GM21825 (cell line): ENCODE measurements around the gene ASIC1.

Source experiments
- ATAC-seq: cut with Tn5 transposase; IDR thresholded peaks from one replicate; pipeline ENCODE4 v1.9.1; 2021; ENCODE audit warnings: mild to moderate bottlenecking, moderate library complexity; ENCODE audit not compliant: unreplicated experiment

ASIC1 gene

GRCh38 chr12:50040657-50041056 lies 16.7 kb upstream of the ASIC1 start:
- no peak for ATAC-seq

DNA sequence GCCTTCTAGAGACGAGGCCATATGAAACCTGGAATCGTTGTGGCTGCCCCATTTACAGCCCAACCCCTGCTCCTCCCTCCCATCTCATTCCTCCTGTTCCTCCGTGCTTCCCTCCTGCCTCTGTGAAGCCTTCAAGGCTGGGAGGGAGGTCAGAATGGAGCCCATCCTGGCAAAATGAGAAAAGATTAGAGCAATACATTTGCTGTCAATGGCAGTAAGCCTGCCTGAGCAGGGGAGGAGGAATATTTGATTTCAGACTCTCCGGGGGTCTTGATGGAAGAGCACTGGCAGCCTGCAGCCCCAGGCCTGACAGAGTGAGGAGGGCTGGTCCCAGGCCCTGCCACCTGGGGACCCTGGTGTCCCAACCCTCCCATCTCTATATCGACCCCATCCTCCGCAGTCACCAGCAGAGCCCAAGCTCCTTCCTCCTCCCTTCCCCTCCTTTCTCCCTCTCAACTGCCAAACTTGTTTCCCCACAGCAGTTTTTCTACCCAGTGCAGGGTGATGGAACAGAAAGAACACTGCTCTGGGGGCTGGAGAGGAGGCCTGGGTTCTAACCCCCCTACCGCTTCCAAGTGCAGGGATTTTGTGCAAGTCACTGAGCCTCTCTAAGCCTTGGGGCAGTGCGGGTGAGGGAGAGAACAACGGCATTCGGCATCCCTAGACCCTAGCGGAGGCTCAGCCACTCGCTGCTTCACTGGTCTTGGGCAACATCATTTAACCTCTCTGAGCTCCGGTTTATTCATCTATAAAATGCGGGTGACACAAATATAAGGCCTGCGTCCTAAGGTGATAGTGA lies 16.1 kb upstream of the ASIC1 start:
- ATAC-seq = no peak

- no peak for ATAC-seq
Observed at GRCh38 chr12:50041962-50042361, 15.4 kb upstream of the ASIC1 start.

DNA sequence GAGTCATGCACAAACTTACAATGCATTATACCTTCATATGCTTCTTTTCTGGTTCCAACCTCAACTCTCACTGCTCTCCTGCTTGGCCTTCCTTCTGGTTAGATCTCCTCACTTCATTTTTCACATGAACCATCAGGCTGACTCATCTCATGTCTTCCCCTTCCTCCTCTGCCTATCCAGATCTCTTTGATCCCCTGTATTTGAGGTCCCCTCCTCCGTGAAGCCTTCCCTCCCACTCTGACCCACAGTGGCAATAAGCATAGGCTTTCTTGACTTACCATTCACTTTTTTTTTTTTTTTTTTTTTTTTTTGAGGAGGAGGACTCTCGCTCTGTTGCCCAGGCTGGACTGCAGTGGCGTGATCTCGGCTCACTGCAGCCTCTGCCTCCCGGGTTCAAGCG lies 14.7 kb upstream of the ASIC1 start:
- no peak for ATAC-seq

- no peak for ATAC-seq
Observed at GRCh38 chr12:50043308-50043707, 14.1 kb upstream of the ASIC1 start.

- ATAC-seq = no peak
Observed at GRCh38 chr12:50043854-50044253, 13.5 kb upstream of the ASIC1 start.

DNA sequence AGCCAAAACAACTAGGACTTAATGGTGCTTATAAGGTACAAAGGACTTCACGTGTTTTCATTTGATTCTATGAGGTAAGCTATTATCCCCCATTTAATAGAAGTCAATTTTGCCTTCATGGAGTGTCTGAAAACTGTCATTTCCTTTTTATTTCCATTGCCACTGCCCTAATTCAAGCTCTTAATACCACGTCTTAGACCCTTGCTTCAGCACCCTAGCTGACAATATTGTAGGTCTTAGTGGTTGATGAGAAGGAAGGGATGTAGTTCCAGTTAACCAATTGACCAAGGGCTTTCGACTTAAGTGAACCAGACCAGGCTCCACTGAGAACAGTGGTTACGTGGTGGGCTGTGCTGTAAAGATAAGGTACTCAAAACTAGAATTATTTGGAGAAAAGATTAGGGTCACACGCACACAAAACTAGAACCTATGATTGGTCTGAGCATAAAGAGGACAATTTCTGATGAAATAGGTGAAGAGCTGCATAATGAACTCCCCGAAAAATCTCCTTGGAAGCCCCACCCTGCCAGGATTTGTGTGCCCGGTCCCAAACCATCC lies 9.6 kb upstream of the ASIC1 start:
- ATAC-seq = no peak

- ATAC-seq = no peak
Observed at GRCh38 chr12:50049254-50050118, 7.9 kb upstream of the ASIC1 start.

DNA sequence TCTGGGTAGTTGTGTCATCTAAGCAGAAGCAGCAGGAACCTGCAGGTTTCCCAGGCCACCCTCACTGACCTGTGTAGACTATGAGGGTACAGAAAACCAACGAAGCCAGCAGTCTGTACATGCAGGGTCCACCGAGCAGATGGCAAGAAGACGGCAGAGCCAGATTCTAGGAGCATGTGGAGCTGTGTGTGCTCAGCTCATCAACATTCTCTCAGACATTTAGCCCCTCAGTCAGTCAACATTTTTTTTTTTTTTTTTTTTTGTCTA lies 7.3 kb upstream of the ASIC1 start:
- ATAC-seq = no peak

DNA sequence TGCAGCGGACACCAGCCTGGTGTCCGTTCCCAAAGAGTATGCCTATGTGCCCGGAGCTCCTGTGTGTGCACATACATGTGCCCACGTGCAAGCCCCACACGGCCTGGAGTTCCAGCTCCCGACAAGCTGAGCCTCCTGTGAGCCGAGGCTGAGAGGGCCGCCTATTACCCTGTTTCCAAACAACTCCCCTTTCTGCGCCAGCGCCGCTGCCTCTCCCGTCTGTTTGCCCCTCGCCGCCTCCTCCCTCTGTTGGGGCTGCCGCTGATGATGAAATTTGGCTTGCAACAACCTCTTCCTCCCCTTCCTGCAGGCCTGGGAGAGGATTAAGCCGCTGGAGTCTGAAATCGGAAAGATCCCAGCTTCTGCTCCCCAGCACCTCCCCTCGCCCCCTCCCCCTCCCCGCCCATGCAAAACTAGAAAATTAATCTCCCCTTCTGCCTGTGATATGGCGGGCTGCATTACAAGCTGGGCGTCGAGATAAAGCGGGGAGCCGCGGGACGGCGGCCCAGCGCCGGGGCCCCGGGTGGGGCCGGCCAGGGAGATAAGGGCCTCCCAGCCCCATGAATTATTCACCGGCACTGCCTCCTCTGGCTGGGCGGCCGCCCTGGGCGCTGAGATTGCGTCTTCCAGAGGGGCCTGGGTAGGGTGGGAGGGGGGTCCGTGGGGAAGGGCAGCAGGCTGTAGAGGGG lies 6.8 kb upstream of the ASIC1 start:
- ATAC-seq = no peak

DNA sequence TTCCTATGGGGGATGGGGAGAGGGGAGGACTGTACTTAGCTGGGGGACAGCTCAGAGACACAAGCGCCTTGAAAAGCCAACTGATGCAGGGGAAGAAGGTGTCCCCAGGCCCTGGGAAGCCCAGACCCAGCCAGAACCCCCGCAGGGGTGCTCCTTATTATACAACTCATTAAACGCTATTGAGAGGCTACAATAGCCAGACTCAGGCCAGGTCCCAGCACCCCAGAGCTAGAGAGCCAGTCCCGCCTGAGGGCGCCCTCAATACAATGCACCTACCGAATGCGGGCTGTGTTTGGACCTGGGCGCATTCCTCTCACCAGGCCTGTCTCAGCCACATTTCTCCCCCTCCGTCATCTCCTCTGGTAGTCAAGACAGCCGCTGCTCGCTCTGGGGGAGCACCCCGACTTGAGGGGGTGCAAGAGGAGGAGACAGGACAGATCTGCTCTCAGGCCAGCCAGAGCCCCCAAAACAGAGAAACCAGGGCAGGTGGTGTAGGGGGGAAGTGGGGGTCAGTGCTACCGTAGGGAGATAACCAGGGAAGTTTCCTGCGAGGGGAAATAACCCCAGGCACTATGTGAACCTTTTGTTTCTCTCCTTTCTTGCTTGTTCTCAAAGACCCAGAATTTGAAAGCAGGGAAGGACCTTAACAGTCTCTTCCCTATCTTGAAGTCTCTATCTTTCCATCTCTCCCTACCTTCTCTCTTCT lies 6.1 kb upstream of the ASIC1 start:
- no peak for ATAC-seq

DNA sequence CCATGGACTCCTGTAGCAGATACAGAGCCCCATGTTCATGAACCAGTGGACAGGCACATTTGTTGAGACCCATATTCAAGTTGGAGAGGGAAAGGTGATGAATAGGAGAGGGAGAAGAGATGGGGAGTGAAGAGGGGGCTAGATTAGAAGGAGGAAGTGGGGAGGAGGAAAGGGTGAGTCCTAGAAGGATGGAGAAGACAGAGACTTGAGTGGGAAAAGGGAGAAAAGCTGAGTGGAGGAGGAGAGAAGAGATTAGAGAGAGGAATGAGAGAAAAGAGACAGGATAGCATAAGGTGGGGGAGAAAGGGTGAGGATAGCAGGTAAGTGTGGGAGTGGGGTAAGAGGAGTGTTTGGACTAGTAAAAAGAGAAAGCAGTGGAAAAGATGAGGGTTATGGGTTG lies 4.9 kb upstream of the ASIC1 start:
- no peak for ATAC-seq

DNA sequence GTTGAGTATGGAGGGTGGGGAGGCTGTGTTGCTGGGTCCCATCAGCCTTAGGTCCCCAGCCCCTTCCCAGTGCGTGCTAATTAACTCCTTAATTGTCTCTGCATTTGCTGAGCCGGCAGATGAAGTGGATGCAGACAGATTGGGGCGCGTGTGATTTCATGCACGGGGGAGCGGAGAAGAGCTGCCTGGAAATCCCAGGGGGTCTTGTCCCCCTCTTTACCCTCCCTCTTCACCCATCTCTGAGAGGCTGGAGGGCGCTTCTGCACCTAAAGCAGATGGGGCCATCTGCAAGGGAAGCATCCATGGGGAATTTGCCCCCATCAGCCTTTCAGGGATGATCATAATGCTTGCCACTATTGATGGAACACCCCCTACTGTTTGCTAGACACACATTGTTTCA lies 4.4 kb upstream of the ASIC1 start:
- no peak for ATAC-seq

DNA sequence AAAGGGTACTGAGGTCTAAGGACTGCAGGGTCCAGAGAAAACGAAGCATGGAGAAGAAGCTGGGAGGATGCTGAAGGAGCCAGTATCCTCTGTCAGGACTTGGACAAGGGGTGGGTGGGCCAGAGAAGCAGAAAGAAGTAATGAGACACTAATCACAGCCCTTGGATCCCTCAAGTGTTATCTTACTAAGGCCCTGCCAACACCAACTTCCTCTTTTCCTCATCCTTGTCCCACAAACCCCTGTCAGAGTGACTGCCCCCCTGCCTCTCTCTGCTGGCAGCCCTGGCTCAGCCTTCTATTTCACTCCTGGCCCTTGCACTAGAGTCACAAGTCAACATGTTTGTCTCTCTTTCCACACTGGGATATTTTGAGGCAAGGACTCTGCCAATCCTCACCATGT lies 3.8 kb upstream of the ASIC1 start:
- ATAC-seq = no peak

GRCh38 chr12:50055831-50056638 lies 1.4 kb upstream of the ASIC1 start:
- ATAC-seq = no peak

DNA sequence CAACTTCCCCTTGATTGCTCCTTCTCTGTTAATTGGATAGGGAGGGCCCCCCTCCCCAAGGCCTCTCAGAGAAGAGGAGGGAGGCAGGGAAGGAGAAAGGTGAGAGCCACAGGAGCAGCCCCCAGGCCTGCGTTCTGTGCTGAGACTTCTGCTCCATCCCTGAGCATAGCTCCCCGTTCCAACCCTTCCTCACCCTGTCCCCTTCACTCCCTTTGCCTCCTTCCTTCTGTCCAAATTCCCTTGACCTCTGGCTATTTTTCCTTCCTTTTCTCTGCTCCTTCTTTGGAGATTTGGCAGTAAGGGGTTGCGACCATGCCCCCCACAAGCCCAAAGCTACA lies 788 bp upstream of the ASIC1 start:
- no peak for ATAC-seq

GRCh38 chr12:50057896-50058670 lies 687 bp downstream of the ASIC1 start:
- no peak for ATAC-seq

DNA sequence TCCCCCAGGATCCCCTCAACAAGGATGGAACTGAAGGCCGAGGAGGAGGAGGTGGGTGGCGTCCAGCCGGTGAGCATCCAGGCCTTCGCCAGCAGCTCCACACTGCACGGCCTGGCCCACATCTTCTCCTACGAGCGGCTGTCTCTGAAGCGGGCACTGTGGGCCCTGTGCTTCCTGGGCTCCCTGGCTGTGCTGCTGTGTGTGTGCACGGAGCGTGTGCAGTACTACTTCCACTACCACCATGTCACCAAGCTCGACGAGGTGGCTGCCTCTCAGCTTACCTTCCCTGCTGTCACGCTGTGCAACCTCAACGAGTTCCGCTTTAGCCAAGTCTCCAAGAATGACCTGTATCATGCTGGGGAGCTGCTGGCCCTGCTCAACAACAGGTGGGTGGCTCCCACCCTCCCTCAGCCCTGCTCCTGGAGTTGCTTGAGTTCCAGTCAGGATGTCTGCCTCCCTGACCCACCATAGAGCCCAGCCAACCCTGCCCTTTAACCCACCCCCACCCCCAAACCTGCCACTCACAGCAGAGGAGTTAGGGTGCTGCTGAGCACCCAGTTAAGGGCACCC lies 1.4 kb downstream of the ASIC1 start:
- no peak for ATAC-seq

GRCh38 chr12:50059440-50060119 lies 2.2 kb downstream of the ASIC1 start:
- no peak for ATAC-seq
